ENCODE results near the gene TMEM51.

The TMEM51 gene

DNA sequence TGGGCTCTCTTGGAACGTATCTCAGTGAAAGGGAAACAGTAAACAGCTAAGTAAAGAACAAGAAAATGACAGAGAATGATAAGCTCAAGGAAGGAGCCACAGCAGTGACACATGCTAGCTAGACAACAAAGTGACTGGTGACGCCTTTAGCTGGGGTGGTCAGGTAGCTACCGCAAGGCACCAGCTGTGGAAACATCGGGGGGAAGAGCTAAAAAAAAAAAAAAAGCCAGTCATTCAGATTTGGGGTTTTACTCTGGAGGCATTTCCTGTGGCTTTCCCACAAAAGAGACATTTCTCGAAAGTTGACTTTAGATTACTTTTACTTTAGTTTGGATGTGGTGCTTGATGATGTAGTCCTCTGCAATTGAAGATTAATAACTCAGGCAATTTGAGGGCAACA lies 95.5 kb downstream of the TMEM51 start:
- no peak for DNase-seq

DNA sequence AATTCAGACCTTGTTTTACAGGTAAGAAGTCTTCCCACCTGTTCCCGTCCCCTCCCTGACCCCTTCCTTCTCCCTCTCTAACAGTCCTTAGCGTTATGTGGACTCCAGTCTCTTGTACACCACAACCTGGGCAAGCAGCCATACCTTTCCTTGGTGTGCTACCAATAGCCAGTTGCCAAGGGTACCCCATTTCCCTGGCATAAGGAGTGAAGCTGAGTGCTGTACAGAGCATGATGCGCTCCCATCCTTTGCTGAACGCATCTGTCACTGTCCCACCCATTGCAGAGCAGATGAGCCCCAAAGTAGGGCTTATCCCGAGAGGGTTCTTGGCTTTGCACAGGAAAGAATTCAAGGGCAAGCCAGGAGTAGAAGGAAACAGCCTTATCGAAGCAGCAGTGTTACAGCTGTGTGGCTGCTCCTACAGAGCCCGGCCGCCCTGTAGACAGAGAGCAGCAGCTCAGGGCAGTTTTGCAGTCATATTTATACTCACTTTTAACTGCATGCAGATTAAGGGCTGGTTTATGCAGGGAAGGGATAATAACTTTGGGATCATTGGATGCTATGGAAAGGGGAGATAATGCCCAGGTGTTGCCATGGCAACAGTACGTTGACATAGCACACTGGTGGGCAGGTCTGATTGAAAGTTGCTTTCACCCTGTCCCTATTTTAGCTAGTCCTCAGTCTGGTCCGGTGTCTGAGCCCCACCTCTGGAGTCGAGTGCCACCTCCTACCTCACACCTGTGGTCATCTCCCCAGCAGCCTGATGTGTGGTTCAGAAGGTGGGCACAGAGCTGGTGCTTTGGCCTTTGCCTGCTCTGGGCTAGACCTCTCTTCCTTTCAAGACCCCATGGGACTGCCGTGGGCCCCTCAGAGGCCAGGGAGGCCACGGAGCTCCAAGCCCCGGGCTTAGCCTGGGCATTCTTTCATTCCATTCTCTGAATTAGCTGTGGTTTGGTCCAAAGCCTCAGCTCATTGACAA lies 98.6 kb downstream of the TMEM51 start:
- no peak for DNase-seq

DNA sequence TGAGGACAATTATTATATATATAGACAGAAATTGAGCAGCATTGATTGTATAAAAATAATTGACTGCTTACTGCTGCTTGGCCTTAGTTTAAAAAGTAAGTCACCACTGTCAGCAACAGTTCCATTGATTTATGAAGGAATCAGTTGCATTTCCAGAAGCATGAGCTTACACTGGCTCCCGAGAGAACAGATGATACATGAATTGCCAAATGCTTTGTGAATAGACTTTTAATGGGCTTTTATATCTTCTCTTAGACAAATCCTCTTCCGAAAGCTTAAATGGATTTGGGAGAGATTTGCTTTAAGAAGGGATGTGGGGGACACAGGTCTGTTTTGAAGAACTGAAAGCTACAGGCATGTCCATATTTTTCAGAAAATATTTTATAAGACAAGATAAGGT lies 101.0 kb downstream of the TMEM51 start:
- no peak for DNase-seq

DNA sequence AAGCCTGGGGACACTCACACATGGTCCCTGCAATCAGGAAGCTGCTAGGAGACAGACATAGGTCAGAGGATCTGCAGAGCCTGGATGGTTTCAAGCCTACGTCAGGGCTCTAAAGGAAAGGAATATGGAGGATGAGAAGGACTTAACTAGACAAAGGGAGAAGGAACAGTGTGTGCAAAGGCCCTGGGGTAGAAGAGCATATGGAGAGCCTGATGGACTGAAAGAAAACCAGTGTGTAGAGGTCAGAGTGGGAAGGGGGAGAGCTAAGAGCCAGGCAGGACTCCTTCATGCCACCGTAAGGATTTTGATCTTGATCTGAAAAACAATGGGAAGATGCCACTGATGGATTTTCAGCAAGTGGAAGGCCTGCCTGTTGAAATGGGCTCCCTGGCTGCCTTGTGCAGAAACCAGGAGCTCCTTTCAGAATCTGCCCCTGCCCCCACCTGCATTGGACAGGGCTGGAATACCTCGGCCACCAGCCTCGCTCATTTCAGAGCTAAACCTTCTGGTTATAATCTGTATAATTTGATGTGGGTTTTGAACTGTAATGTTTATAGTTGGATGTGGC lies 102.1 kb downstream of the TMEM51 start:
- no peak for DNase-seq

GRCh38 chr1:15256584-15256983 lies 103.0 kb downstream of the TMEM51 start:
- no peak for DNase-seq

GRCh38 chr1:15257309-15257708 lies 103.8 kb downstream of the TMEM51 start:
- no peak for DNase-seq

- no peak for DNase-seq
Observed at GRCh38 chr1:15258833-15259621, 105.5 kb downstream of the TMEM51 start.

DNA sequence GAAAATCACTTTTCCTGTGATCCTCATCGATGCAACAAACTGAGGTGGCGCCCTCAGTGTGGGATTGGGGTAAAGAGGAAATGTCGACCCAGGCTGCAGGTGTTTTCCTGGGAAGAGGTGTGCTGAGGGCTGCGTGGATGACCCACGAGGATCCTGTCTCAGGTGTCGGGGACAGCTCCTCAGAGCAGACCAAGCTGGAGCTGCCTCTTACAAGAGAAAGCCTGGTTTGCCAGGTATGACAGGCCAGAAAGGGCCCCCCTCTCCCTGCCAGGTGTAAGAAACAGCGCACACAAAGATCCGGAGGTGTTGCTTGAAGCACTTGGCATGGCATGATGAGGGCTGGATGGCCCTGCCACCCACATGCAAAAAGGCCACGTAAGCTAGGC lies 106.1 kb downstream of the TMEM51 start:
- DNase-seq = no peak

DNA sequence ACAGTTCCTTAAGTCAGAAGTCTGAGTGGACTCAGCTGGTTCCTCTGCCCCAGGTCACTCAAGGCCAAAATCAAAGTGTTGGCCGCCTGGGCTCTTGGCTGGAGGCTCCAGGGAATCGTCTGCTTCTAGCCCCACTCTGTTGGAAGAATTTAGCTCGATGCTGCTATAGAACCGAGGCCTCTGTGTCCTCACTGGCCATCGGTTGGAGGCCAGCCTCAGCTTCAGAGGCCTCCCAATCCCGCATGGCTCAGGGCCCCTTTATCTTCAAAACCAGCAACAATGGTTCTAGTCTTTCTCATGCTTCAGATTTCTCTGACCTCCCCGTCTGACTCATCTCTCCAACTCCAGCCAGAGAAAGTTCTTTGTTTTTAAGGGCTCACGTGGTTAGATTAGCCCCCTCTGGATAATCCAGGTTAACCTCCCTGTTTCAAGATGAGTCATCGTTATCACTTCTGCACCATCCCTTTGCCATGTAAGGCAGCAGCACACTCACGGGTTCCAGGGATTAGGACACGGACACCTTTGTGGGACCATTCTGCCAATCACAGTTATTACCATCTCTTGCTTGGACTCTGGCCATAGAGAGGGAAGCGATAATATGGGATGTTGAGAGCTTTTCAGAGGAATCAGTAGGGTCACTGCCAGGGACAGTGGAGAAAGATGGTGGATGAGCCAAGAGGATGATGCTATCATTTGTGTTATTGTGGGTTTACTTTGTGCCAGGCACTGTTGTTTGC lies 107.0 kb downstream of the TMEM51 start:
- DNase-seq = peak in 1 of 14 donors; percentile 44

DNA sequence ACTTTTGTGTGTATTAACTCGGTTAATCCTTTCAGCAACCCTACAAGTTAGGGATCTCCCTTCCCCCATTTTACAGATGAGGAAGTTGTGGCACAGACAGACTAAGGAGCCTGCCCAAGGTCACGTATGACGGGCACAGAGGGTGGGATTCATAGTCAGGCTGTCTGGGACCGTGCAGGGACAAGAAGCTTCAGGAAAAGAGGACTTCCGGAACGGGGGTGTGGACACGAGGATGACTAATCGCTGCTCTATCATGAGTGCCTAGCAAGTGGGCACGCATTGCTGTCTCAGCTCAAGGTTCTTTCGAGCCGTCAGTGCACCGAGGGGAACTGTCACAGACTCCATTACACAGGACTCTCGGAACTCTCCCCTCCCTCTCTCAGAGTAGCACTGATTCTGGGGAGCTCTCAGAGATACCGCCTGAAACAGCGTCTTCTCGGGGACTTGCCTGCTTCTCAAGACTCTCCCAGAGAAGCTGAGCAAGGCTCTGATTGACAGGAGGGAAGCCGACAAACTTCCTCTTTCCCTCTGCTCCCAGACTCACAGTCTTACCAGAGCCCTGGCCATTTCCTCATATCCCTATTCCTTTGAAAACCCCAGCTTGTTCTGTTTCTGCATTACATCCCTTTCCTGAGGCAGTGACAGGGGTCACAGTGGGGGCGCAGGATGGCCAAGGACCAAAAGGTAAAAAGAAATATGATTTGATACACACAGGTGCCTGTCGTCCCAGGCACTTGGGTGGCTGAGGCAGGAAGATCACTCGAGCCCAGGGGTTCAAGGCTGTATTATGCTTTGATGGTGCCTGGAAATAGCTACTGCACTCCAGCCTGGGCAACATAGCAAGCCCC lies 107.8 kb downstream of the TMEM51 start:
- DNase-seq = peak in 6 of 14 donors; percentile 20 to 63 (median 42)

DNA sequence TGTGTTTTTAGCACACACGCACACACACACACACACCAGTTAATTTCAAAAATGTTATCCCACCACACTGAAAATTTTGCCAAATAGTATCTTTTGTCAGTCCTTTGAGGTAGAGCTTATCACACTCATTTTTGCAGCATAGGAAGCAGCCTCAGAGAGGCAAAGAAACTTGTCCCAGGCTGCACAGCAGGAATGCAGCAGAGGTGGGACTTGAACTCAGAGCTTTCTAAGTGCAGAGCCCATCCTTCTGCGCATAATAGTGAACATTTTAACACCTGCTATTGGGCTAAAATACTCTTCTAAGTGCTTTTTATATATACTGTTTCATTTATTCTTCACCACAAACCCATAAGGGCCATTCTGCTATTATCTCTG lies 108.4 kb downstream of the TMEM51 start:
- no peak for DNase-seq

DNA sequence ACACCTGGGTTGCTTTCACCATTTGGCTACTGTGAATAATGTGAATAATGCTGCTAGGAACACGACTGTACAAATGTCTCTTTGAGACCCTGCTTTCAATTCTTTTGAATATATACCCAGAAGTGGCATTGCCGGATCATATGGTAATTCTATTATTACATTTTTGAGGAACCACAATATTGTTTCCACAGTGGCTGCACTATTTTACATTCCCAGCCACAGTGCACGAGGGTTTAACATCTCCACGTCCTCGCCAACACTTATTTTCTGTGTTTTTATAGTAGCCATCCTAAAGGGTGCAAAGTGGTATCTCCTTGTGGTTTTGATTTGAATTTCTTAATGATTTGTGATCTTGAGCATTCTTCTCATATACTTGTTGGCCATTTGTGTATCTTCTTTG lies 109.2 kb downstream of the TMEM51 start:
- no peak for DNase-seq

DNA sequence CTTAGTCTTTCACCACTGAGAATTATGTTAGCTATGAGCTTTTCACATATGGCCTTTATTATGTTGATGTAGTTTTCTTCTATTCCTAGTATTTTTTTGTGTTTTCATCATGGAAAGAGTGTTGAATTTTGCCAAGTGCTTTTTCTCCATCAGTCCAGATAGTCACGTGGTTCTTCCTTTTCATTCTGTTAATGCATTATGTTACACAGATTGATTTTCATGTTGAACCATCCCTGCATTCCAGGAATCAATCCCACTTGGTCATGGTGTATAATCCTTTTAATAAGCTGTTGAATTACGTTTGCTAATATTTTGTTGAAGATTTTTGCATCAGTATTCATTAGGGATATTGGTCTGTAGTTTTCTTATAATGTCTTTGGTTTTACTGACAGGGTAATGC lies 111.2 kb downstream of the TMEM51 start:
- no peak for DNase-seq
